ENCODE measurements around the gene PTGIR.
A peak's percentile ranks its signal among the peaks of the same experiment; 100 is the strongest.

PTGIR gene

GRCh38 chr19:46598372-46598917, 26.4 kb downstream of the PTGIR start:
- DNase-seq: no peak

GRCh38 chr19:46596008-46596407, 28.9 kb downstream of the PTGIR start:
- DNase-seq: no peak

GRCh38 chr19:46591870-46592269, 33.0 kb downstream of the PTGIR start:
- no peak for DNase-seq

GRCh38 chr19:46591254-46591653, 33.6 kb downstream of the PTGIR start:
- DNase-seq: no peak

DNA sequence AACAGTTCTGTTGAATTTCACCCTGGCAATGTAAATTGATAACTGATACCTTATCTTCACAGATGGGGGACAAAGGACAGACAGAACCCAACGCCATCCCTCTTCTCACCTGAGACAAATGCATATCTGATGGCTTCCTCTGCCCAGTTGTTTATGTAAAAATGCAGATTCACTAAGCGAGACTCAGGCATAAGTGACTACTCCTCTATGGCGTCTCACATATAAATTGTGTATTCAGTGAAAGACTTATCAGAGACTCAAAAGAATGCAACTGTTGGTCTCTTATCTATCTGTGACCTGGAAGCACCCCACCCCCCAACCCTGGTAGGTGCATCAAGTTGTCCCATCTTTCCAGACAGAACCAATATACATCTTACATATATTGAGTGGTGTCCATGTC, 37.0 kb downstream of the PTGIR start:
- DNase-seq: no peak

GRCh38 chr19:46586294-46586693, 38.6 kb downstream of the PTGIR start:
- DNase-seq: no peak

- DNase-seq: no peak
Measured at GRCh38 chr19:46585539-46585938, 39.4 kb downstream of the PTGIR start.

GRCh38 chr19:46580247-46580646, 44.6 kb downstream of the PTGIR start:
- no peak for DNase-seq

GRCh38 chr19:46579361-46579879, 45.5 kb downstream of the PTGIR start:
- DNase-seq: no peak

GRCh38 chr19:46578450-46578849, 46.4 kb downstream of the PTGIR start:
- DNase-seq: no peak

DNA sequence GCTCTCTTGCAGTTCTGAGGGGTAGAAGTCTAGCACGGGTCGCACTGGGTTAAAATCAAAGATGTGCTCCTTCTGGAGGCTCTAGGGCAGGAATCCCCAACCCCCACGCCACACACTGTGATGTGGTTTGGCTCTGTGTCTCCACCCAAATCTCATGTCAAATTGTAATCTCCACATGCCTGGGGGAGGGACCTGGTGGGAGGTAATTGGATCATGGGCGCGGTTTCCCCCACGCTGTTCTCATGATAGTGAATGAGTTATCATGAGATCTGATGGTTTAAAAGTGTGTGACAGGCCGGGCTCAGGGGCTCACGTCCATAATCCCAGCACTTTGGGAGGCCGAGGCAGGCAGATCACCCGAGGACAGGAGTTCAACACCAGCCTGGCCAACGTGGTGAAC, 50.4 kb downstream of the PTGIR start:
- DNase-seq: no peak

- no peak for DNase-seq
Measured at GRCh38 chr19:46573679-46574498, 51.0 kb downstream of the PTGIR start.

GRCh38 chr19:46571495-46571894, 53.4 kb downstream of the PTGIR start:
- DNase-seq: peak; percentile 9

Measured in COR-L47 (cell line).